ENCODE measurements around the gene S1PR2.
"Not testable (repeated sequence)": the region's sequence is repeated elsewhere in the genome, so short reads cannot be mapped to it uniquely, and the experiment has no call there.

S1PR2 gene

GRCh38 chr19:10252707-10253106 lies 21.6 kb upstream of the S1PR2 start:
- no peak for DNase-seq

GRCh38 chr19:10251792-10252694 lies 20.9 kb upstream of the S1PR2 start, which contains the start of gene MRPL4:
Gene MRPL4, plus strand, starts transcription at chr19:10252214. Its CDS starts 40 bp downstream, at chr19:10252254.
- peak; percentile 95 to 97 for DNase-seq

GRCh38 chr19:10246511-10246910 lies 15.4 kb upstream of the S1PR2 start:
- no peak for DNase-seq

- DNase-seq = no peak
Observed at GRCh38 chr19:10245189-10245939, 14.2 kb upstream of the S1PR2 start.

GRCh38 chr19:10243606-10244005 lies 12.5 kb upstream of the S1PR2 start:
- DNase-seq = no peak

GRCh38 chr19:10241826-10242449 lies 10.8 kb upstream of the S1PR2 start:
- not testable (repeated sequence) for DNase-seq

- no peak for DNase-seq
Observed at GRCh38 chr19:10238172-10238783, 7.1 kb upstream of the S1PR2 start.

- DNase-seq = no peak
Observed at GRCh38 chr19:10237702-10238101, 6.6 kb upstream of the S1PR2 start.

GRCh38 chr19:10235409-10235808 lies 4.3 kb upstream of the S1PR2 start:
- DNase-seq = not testable (repeated sequence)

GRCh38 chr19:10235003-10235402 lies 3.9 kb upstream of the S1PR2 start:
- no peak for DNase-seq

- DNase-seq = no peak
Observed at GRCh38 chr19:10233946-10234345, 2.8 kb upstream of the S1PR2 start.

- DNase-seq = no peak
Observed at GRCh38 chr19:10231612-10232228, 589 bp upstream of the S1PR2 start.

GRCh38 chr19:10230173-10230860 lies 814 bp downstream of the S1PR2 start:
- DNase-seq = peak; percentile 78 to 85

GRCh38 chr19:10228920-10229319 lies 2.2 kb downstream of the S1PR2 start:
- DNase-seq = peak; percentile 32 to 37

GRCh38 chr19:10228393-10228792 lies 2.7 kb downstream of the S1PR2 start:
- no peak for DNase-seq

- no peak for DNase-seq
Observed at GRCh38 chr19:10227026-10227971, 3.8 kb downstream of the S1PR2 start.

- DNase-seq = no peak
Observed at GRCh38 chr19:10226376-10227025, 4.6 kb downstream of the S1PR2 start.

GRCh38 chr19:10226021-10226375 lies 5.1 kb downstream of the S1PR2 start:
- no peak for DNase-seq

GRCh38 chr19:10224337-10224736 lies 6.8 kb downstream of the S1PR2 start:
- no peak for DNase-seq
